H1 (cell line): ENCODE data around the gene ACY1. TPM values are rescaled to one million over a fixed set of nuclear protein-coding genes. Genes with fewer than 3 reads are reported as not detected.

ENCODE experiments used
- BCL11A ChIP-seq, 2 experiments: IDR thresholded peaks; one replicate each; pipeline ENCODE4 v1.6.1; 2011; ENCODE audit warnings: low read depth in 2 of 2, low read length in 2 of 2, mild to moderate bottlenecking in 2 of 2
- CBX8 ChIP-seq: fragments of 300-800, 300-1000 bp; sonication (generic); IDR thresholded peaks from 2 replicates; pipeline ENCODE4 v1.7.1; 2016; ENCODE audit warnings: low read depth, low read length, borderline replicate concordance
- CREB1 ChIP-seq: IDR thresholded peaks from 2 replicates; pipeline ENCODE4 v1.6.1; 2012; ENCODE audit warnings: inconsistent platforms
- CTBP2 ChIP-seq: IDR thresholded peaks from 2 replicates; pipeline ENCODE4 v1.7.0; 2011; ENCODE audit warnings: borderline replicate concordance, mild to moderate bottlenecking, moderate library complexity, mixed read lengths, low read length; ENCODE audit not compliant: insufficient read depth, insufficient read length
- polyA plus RNA-seq, 7 experiments: library from polyadenylated mRNA; depleted of rRNA in 3 of 7; stranded (reverse) in 5 of 7; unstranded in 2 of 7; fragments of >200 nt in 5 of 7; fragments of 200-250 nt in 2 of 7; gene quantifications; 1 replicate in 5 of 7; 2 replicates in 1 of 7; 4 replicates in 1 of 7; pipeline versions ENCODE4 v1.2.1 to v1.2.3, GENCODE V29; 2011 to 2013; ENCODE audit warnings: missing spikeins in 2 of 7, mixed read lengths in 2 of 7
- total RNA-seq: library from RNA; stranded (reverse); fragmentation: NEBNext Ultra II Directional; extraction: Animal tissue kit (Norgen Biotek cat#: 25700); gene quantifications from 2 replicates; pipeline ENCODE4 v1.2.1, GENCODE V29; 2021
- TF ChIP-seq, protein P1 (sequence below): IDR thresholded peaks from 2 replicates; pipeline ENCODE4 v1.6.1; 2011; ENCODE audit warnings: low read depth, mild to moderate bottlenecking, low read length; ENCODE audit not compliant: insufficient read depth

ACY1 gene
- total and polyA plus RNA-seq, 2 of the 8 experiments (the other 6 are each of a cell fraction or from before 2014, with no cell fraction given): 48.3 to 113 TPM

DNA sequence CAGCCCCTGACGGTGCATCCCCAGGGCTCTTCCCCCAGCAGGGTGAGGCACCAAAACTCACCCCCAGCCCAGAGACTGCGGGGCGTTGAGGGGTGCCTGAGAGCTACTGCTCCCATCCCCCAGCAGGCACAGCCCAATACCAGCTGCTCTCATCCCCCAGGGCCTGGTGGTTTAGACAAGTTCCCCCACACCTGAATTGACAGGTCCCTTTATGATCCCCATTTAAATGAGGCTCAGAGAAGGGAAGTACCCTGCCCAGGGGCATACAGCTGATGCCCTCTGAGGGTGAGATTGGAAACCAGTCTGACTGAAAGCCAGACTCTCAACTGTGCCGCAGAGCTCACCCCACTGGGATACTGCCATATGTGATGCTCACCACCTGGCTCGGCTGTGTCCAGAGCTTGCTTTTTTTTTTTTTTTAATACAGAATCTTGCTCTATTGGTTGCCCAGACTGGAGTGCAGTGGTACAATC, 52.9 kb downstream of the ACY1 start (continued):
- TF ChIP-seq CTBP2 (no peak), CREB1 (no peak), BCL11A (IDR thresholded peaks at IDR 0.05; ENCODE audit: low read depth in 2 of 2, low read length in 2 of 2) (no peak), CBX8 (no peak)
- TF ChIP-seq, protein P1, sequence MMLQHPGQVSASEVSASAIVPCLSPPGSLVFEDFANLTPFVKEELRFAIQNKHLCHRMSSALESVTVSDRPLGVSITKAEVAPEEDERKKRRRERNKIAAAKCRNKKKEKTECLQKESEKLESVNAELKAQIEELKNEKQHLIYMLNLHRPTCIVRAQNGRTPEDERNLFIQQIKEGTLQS: no peak
